Right ventricle myocardium superior (tissue), 1 donor: ENCODE data around the gene PROM1. TPM values are rescaled to one million over a fixed set of nuclear protein-coding genes. Genes with fewer than 3 reads are reported as not detected.

Experiments used
- ATAC-seq: fragments of 200-7000 bp; cut with Tn5 transposase; one replicate; pipeline ENCODE4 v1.9.1; 2020; ENCODE audit warnings: mild to moderate bottlenecking; ENCODE audit not compliant: poor library complexity
- DNase-seq: peaks from one replicate; pipeline ENCODE4 v3.0.0-alpha.2; 2020
- intact Hi-C: fragments of 100-400 bp; cut with DNase I; formaldehyde crosslinking; loops from one replicate; pipeline ENCODE4 v1.11.2; 2022
- long read RNA-seq: library from polyadenylated mRNA; unstranded; transcript quantifications from one replicate; pipeline ENCODE4 v2.0.0, GENCODE V29; 2021
- total RNA-seq: library from RNA; stranded (reverse); fragmentation: NEBNext Ultra II Directional; extraction: Animal tissue kit (Norgen Biotek cat#: 25700); gene quantifications from one replicate; pipeline ENCODE4 v1.2.1, GENCODE V29; 2021
- donor health status: DM: no; HTN: yes; CAD: no; lungs with severe emphysema.

Gene PROM1, protein sequence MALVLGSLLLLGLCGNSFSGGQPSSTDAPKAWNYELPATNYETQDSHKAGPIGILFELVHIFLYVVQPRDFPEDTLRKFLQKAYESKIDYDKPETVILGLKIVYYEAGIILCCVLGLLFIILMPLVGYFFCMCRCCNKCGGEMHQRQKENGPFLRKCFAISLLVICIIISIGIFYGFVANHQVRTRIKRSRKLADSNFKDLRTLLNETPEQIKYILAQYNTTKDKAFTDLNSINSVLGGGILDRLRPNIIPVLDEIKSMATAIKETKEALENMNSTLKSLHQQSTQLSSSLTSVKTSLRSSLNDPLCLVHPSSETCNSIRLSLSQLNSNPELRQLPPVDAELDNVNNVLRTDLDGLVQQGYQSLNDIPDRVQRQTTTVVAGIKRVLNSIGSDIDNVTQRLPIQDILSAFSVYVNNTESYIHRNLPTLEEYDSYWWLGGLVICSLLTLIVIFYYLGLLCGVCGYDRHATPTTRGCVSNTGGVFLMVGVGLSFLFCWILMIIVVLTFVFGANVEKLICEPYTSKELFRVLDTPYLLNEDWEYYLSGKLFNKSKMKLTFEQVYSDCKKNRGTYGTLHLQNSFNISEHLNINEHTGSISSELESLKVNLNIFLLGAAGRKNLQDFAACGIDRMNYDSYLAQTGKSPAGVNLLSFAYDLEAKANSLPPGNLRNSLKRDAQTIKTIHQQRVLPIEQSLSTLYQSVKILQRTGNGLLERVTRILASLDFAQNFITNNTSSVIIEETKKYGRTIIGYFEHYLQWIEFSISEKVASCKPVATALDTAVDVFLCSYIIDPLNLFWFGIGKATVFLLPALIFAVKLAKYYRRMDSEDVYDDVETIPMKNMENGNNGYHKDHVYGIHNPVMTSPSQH
- 2.1 TPM for total RNA-seq
- long read RNA-seq, partial matches to known transcripts = 0 of 6 reads
- long read RNA-seq, other reads (novel, unspliced or antisense) = 6 of 6 reads

DNA sequence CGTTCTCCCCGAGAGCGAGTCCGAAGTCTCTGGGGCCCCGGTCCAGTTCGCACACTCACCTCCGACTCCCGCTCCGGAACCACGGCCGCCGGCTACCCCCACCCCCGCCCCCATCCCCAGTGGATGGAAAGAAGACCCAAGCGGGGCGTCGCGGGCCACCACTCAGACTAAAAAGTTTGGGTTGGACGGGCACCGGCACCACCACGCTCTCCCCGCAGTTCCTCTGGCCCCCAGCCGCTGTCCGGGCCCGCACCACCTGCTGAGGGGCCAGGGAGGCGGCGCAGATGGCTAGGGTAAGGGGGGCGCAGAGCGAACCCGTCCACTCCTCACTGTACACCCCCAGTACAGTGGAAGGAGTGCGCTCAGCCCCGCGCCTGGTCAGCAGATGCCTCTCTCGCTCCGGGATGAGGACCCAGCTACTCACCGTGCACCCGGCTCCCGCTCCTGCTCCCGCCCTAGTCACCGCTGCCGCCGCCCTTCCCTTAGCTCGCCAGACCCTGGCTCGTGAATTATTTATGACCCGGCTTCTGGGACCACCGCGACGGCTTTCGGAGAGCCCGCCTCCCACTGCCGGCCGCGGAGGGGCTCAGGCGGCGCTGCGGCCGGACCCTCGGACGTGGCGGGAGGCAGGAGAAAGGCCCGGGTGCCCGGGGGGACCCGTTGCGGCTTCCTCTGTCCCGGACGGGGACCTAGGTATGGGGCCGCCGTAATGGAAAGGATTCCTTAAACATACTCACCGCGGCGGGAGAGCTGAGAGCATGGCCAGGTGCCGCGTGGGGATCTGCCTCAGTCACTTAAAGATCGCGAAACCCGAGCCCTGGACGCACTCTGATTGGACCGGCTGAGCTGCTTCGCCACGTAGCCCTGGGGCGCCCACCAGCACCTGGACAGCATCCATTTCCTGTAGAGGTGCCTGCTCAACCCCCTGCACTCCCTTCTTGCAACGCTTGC is at the start of gene PROM1:
PROM1 (minus strand) TSS at position 783 of the 951 bp plus-strand sequence. CDS start 8,117 bp downstream, outside the sequence.
- DNase-seq (no peak), ATAC-seq (peak; percentile 89)
- intact Hi-C loops = no loop called here

DNA sequence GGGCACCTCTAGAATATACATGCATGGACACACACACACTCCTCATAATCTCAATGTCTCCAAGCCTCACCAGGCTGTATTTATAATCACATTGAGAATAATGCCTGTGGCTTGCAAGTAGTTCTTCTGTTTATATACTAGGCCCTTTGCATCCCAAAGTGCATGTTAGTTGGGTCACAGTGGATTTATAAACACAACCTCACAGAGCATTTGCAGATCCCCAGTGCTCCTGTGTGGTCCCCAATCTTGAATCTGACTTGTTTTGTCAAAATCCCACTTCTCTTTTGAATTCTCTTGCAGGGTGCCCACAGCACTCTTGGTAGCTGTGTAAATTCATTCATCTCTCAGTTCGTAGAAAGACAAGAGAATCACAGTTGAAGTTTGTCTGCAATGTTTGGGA is 49.6 kb upstream of the PROM1 start:
- DNase-seq = no peak
- no peak for ATAC-seq
- intact Hi-C loops = no loop called here

DNA sequence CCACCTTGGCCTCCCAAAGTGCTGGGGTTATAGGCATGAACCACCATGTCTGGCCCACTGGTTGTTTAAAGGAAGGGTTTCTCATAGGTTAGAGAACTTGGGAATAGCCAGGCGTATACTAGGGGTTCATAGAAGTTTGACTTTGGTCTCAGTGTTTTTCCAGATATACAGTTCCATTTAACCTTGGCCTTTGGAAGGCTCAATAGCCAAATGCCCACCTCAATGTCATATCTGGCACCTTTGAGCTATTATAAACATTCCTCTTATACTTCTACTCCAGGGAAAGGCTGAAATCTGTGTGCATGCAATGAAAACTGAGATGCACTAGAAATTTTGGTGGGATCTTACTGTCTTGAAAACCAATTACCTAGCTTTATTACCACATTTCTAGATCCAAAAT is 47.5 kb upstream of the PROM1 start:
- intact Hi-C loops = no loop called here
- no peak for ATAC-seq

DNA sequence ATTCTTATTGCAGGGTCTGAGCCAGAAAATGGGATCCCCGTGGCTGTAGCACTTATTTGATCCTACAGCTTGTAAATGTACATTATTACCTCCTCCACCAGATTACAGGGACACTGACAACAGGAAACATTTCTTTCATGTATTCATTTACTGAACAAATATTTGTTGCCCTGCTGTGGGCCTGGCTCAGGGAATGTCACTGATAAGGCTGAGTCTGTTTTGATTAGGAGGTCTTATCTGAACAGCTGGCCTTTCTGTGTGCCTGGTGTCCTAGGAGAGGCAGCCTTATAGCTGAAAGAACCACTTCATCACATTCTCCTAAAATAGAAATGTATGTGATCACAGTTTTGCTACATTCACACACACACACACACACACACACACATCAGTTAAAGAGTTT is 45.5 kb upstream of the PROM1 start:
- peak; percentile 83 for ATAC-seq
- DNase-seq = no peak
- intact Hi-C loops = no loop called here

More for the DNA sequence above, 47.5 kb upstream of the PROM1 start:
- no peak for DNase-seq

DNA sequence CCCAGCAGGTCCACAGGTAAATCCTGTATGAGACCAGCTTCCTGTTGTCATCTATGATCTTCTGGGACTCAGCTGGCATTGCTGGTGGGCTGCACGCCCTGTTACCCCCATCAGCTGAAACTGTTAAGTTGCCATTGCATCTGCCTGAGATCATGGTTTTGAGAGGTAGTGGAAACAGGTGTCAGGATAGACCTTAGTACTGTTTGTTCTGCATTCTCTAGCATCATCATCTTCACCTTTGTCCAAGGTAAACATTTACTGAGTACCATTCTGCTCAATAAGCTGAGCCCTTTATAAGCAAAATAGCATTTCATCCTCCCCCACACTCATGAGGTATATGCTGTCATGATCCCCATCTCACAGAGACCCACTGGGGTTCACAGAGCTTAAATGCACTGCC is 42.9 kb upstream of the PROM1 start:
- intact Hi-C loops = no loop called here
- DNase-seq (no peak), ATAC-seq (no peak)

DNA sequence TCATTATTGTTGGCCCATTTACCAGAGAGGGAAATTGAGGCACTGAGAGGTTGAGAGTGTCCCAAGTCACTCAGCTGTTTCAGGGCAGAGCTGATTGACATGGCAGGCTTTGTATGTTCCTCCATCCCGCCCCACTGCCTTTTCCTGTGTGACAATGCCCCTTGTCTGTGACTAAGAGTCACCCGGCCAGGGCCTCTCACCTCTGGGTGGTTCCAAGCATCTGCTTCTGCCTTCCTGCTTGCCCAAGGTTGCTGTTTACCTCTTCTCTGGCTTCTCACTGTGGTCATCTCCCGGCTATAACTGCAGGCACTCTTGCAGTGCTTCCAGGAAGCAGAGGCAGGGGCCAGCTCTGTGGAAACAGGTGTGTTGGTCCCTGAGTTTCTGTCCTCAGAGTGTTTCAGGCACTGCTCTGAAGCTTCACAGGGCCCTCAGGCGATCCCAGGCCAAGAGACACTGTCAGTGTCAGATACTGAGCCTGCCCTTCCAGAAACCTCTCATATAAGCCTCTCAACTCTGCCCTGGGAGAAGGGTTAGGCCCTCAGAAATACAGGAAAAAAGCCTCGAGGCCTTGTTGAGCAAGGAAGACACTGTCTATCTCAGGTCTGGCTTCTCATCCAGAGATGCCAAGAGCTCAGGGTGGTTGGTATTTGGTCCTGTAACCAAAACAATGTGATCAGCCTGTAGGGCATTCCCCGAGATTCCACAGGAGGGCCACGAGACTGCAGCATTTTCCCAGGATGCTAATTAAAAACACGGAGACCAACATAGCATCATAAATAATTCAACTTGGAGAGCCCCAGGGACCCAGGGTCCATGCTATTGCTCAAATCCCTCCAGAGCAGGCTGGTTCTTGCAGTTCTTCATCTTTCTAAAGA is 42.0 kb upstream of the PROM1 start:
- DNase-seq (no peak), ATAC-seq (peak; percentile 34)
- intact Hi-C loops = no loop called here

DNA sequence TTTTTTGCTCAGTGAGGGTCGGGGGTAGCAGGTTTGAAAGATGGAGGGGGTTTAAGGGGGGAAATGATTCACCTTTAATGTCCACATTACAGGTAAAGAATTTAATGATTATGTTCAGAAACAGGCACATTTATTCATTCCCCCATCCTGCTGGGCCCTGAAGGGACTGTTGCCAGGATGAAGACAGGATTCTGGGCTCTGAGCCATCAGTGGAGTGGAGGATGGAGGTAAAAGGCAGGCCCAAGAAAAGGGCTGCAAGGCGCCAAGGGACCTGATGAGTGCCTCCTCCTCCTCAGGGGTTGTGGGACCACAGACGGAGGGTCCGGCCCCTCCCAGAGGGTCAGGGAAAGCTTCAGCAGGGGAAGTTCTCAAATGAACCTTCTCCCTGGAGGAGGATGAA is 40.4 kb upstream of the PROM1 start:
- intact Hi-C loops = no loop called here
- DNase-seq (no peak), ATAC-seq (peak; percentile 50)

DNA sequence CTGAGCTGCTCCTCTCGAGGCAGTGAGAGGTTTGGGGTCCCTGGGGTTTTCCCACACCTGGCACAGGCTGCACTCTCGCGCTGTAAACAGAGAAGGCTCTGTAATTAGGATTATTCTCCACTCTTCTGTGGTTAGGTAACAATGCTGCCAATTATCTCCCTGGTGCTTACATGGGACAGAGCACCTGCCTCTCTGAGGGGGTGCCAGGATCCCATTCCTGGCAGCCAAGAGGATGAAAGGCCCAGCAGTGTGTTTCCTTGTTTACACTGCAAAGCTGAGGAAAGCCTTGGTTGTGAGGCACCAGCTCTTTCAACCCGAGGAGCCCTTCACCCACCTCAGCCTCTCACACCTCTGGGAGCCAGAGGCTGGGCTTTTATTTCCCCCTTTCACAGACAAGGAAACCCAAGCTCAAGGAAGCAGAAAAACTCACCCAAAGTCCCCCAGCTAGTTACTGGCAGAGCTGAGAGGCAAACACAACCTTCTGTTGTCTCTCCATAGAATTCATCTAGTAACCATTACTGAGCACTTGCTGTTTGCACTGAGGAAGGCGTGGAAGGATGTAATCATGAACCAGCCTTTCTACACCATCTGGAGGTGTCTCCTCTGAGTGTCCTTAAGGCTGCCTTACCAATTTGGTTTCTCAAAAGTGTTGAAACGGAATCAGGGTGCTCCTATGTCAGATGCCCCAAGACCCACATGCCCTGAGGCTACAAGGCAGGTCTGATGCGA is 39.7 kb upstream of the PROM1 start:
- DNase-seq = no peak
- peak; percentile 16 for ATAC-seq
- intact Hi-C loops = no loop called here

DNA sequence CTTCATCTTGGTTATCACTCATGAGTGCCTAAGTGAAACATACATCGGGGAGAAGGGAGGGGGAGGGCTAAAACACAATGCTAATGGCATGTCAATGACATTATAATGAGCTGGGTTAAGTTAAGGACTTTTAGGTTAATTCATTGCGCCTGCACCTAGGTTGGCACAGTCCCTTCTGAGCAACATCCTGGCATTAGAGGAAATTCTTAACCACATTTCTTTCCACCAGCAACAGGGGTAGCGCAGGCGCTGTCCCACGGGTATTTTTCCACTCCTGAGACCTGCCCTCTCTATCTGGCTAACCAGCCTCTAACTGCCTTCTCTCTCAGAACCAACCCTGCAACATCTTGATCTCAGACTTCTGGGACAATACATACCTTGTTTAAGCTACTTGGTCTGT is 39.0 kb upstream of the PROM1 start:
- DNase-seq (no peak), ATAC-seq (no peak)
- intact Hi-C loops = no loop called here

DNA sequence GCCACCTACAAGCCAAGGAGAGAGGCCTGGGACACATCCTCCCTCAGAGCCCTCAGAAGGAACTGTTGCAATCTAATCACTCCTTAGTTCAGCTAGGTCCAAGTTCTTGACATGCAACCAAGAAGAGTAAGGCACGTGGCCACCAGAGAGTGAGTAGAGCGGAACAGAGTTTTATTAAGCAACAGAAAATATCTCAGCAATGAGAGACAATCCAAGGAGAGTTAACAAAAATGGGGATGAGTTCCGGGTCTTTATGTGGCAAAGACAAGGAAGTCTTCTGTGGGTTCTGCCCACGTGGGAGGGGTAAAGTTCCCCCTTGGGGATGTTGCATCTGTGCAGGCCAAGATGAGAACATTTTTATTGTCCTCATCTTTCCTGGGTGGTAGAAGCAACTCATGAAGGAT is 38.5 kb upstream of the PROM1 start:
- ATAC-seq = peak; percentile 16
- intact Hi-C loops = no loop called here
- DNase-seq = no peak

DNA sequence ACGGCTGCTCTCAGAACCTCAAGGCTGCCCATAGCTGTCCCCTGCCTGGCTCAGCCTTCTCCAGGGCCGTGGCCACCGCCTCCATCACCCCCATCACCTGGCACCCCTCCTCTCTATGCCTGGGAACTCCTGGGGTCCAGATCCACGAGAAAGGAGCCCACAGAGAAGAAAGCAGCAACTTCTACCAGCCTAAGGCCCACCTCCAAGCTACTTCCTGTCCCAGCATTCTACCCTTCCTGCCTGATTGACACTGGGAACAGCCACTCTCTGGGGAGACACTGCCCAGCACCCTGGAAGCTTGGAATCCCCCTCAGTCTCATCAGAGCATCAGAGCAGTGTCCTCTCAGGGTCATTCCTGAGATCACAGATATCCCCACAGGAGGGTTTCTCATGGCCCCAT is 36.9 kb upstream of the PROM1 start:
- DNase-seq (no peak), ATAC-seq (no peak)
- intact Hi-C loops = no loop called here

DNA sequence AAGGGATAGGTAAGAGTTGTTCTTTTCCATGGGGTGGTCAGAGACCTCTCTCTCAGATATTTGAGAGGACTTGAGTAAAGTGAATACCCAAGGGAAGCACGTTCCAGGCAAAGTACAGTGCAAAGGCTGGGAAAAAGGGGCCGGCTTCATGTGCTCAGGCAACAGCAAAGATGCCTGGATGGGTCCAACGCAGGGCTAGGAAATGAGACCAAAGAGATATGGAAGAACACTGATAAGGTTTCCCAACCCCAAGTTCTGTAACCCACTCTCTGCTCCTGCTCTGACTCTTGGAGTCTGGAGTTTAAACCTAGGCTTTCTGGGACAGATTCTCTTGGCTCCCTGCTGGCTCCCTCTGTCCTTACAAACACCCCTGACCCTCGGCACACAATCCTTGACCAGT is 36.2 kb upstream of the PROM1 start:
- intact Hi-C loops = no loop called here
- no peak for DNase-seq
- ATAC-seq = no peak

DNA sequence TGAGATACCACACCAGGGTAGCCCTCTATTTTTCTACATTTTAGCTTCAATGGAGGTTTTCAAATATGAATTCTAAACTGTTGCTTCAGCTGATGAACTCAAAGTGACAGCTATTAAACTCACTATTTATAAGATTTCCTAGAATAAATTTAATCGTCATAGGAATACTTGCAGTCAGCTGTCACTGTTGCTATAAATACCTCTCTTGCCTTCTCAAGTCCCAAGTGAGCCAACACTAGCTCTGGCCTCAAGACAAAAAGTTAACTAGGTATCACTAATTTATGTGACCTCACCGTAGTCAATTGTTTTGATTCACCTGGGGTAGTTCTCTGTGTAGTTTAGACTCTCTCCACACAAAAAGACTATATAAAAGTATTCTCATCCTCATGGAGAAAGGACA is 34.3 kb upstream of the PROM1 start:
- ATAC-seq = peak; percentile 76
- DNase-seq = no peak
- intact Hi-C loops = no loop called here

DNA sequence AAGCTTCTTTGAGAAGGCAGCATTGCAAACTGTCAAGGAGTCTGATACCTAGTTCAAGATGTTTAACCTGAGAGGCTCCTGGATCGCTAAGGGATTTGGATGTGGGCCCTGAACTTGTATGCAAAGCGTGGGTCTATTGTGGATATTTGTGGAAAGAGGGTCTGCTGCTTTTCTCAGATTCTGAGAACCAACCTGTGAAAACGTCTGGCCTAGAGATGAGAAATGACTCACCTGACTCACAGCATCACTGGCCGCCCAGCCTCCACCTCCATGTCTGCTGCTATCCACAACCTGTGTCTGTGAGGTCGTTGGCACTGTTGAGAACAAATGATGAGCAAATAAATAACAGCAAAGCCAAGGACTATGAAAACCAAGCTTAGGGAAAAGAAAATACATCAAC is 33.3 kb upstream of the PROM1 start:
- intact Hi-C loops = no loop called here
- DNase-seq (no peak), ATAC-seq (no peak)

DNA sequence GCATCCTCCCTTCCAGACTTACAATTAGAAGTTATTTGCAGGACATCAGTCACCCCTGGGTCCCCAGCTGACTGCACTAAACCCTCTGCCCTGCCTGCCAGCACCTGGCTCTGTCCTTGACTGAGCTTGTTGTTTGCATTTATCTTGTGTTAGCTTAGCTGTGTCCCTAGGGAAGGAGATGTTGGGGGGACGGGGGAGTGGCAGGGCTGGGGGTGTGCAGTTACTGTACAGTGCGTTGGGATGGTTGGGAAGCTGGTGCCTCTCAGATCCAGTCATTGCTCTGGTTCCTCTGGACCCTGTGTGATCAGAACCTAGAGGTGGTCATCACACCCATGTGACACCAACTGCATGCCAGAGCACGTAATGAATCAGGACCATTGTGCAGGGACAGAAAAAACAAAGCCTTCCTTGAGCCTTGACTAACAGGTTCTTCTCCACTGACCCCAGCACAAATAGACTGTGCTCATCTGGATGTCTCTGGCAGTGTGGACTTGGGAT is 32.7 kb upstream of the PROM1 start:
- intact Hi-C loops = no loop called here
- ATAC-seq (no peak), DNase-seq (no peak)

DNA sequence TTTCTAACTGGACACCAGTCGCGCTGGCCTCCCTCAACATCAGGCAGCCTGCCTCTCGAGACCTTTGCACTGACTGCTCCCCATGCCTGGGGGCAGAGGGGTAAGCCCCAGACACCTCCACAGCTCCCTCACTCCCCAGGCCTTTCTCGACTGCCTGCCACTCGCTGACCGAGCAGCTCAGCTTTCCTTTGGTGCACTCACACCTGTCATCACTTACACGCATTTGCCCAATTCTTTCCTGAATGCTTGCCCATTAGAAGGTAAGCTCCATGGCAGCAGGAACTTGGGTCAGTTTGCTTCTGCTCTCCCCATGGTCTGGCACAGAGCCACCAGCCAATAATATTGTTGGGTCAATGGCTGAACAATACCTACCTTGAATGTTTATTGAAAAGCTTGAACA is 32.2 kb upstream of the PROM1 start:
- ATAC-seq (peak; percentile 65), DNase-seq (no peak)
- intact Hi-C loops = no loop called here

DNA sequence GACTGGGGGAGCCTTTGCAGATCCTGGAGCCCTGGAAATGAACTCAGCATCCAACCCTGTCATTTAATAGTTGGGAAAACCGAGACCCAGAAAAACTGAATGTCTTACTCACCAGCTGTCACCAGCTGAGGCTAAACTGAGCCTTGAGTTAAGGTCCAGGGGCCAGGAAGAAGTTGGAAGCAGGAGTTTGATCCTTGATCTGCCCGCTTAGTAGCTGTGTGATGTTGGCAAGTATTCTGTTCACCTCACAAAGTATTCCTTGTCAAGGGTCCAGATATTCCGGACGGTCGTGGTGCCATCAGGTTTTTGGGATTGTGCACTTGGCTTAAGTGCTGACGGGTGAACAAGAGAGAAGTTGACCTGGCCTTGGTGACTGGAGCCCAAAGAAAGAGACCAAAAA is 30.7 kb upstream of the PROM1 start:
- intact Hi-C loops = no loop called here
- ATAC-seq (no peak), DNase-seq (no peak)
